ENCODE results near the gene SFRP4.

GRCh38 chr7:37930226-37930948 lies 13.8 kb upstream of the SFRP4 start:
- TF ChIP-seq CTCF (IDR thresholded peaks at IDR 0.05) (no peak), POLR2A (IDR thresholded peaks at IDR 0.05) (no peak)

Data from uterus (tissue), 2 donors.